Mucosa of stomach (tissue), 1 donor: ENCODE data around the gene ZNF26.

Experiments used
- H3K27me3 ChIP-seq: one replicate; pipeline ENCODE4 v1.7.0; 2013; ENCODE audit warnings: mild to moderate bottlenecking, low read length; ENCODE audit not compliant: control insufficient read depth, insufficient read depth
- H3K36me3 ChIP-seq: one replicate; pipeline ENCODE4 v1.7.0; 2013; ENCODE audit warnings: low read length; ENCODE audit not compliant: control insufficient read depth, insufficient read depth
- H3K4me1 ChIP-seq: one replicate; pipeline ENCODE4 v1.7.0; 2013; ENCODE audit warnings: mild to moderate bottlenecking, low read length; ENCODE audit not compliant: control insufficient read depth, insufficient read depth
- H3K4me3 ChIP-seq: one replicate; pipeline ENCODE4 v1.7.0; 2013; ENCODE audit warnings: low read length
- H3K9ac ChIP-seq: one replicate; pipeline ENCODE4 v1.7.0; 2013; ENCODE audit warnings: mild to moderate bottlenecking, low read length, moderate library complexity
- H3K9me3 ChIP-seq: one replicate; pipeline ENCODE4 v1.7.0; 2013; ENCODE audit warnings: mild to moderate bottlenecking, low read length, moderate library complexity; ENCODE audit not compliant: control insufficient read depth
- donor health status: Pancreatic carcinoma.

The ZNF26 gene

GRCh38 chr12:133038118-133038709 is 52.0 kb downstream of the ZNF26 start:
- Histone ChIP-seq H3K27me3 (no peaks in the 10 kb centered on the region), H3K4me3 (peak overlapping the region; percentile 40), H3K9ac (peak overlapping the region; percentile 76), H3K36me3 (peaks cover 5% of the 10 kb centered on the region), H3K4me1 (no peaks in the 10 kb centered on the region), H3K9me3 (peaks cover 22% of the 10 kb centered on the region)

- no peak overlapping the region for H3K4me3 ChIP-seq
- H3K4me1 ChIP-seq, result no peaks in the 10 kb centered on the region
- H3K9ac ChIP-seq, result no peak overlapping the region
- peaks cover 76% of the 10 kb centered on the region for H3K9me3 ChIP-seq
- peaks cover 24% of the 10 kb centered on the region for H3K36me3 ChIP-seq
- no peaks in the 10 kb centered on the region for H3K27me3 ChIP-seq
These were observed 60.5 kb downstream of the ZNF26 start for GRCh38 chr12:133046698-133047097.

GRCh38 chr12:133057446-133057845 is 71.3 kb downstream of the ZNF26 start:
- H3K9ac ChIP-seq, result no peak overlapping the region
- peaks cover 4% of the 10 kb centered on the region for H3K36me3 ChIP-seq
- no peaks in the 10 kb centered on the region for H3K27me3 ChIP-seq
- peak overlapping the region; percentile 11 for H3K4me3 ChIP-seq
- peaks cover 48% of the 10 kb centered on the region for H3K9me3 ChIP-seq
- no peaks in the 10 kb centered on the region for H3K4me1 ChIP-seq

- no peak overlapping the region for H3K9ac ChIP-seq
- H3K9me3 ChIP-seq, result peaks cover 47% of the 10 kb centered on the region
- H3K4me1 ChIP-seq, result no peaks in the 10 kb centered on the region
- H3K4me3 ChIP-seq, result peak overlapping the region; percentile 11
- no peaks in the 10 kb centered on the region for H3K27me3 ChIP-seq
- H3K36me3 ChIP-seq, result no peaks in the 10 kb centered on the region
These were observed 72.3 kb downstream of the ZNF26 start for GRCh38 chr12:133058203-133059113.

- Histone ChIP-seq H3K27me3 (no peaks in the 10 kb centered on the region), H3K9me3 (peaks cover 56% of the 10 kb centered on the region), H3K36me3 (no peaks in the 10 kb centered on the region), H3K4me1 (no peaks in the 10 kb centered on the region), H3K9ac (no peak overlapping the region), H3K4me3 (no peak overlapping the region)
These were observed 75.8 kb downstream of the ZNF26 start for GRCh38 chr12:133061954-133062353.

GRCh38 chr12:133063556-133063955 is 77.4 kb downstream of the ZNF26 start:
- H3K4me3 ChIP-seq, result no peak overlapping the region
- H3K27me3 ChIP-seq, result no peaks in the 10 kb centered on the region
- peaks cover 40% of the 10 kb centered on the region for H3K9me3 ChIP-seq

GRCh38 chr12:133073836-133074235 is 87.7 kb downstream of the ZNF26 start:
- Histone ChIP-seq H3K4me1 (no peaks in the 10 kb centered on the region), H3K36me3 (no peaks in the 10 kb centered on the region), H3K4me3 (no peak overlapping the region), H3K9ac (no peak overlapping the region), H3K9me3 (peaks cover 5% of the 10 kb centered on the region), H3K27me3 (no peaks in the 10 kb centered on the region)

More at GRCh38 chr12:133063556-133063955, 77.4 kb downstream of the ZNF26 start:
- no peaks in the 10 kb centered on the region for H3K4me1 ChIP-seq
- H3K9ac ChIP-seq, result no peak overlapping the region
- H3K36me3 ChIP-seq, result no peaks in the 10 kb centered on the region
